ENCODE measurements around the gene PRPSAP1. TPM values are rescaled to one million over a fixed set of nuclear protein-coding genes. Genes with fewer than 3 reads are reported as not detected.

The PRPSAP1 gene
- total RNA-seq, 1 donor from 2014 or later, result 26.7 TPM

GRCh38 chr17:76277300-76278267 lies 76.1 kb downstream of the PRPSAP1 start:
- no peaks in the 10 kb centered on the region for H3K27me3 Mint-ChIP-seq
- H3K9me3 Mint-ChIP-seq, result no peaks in the 10 kb centered on the region
- no peaks in the 10 kb centered on the region for H3K36me3 Mint-ChIP-seq (ENCODE audit: low read depth)
- POLR2A ChIA-PET, result interaction anchor here (1.1 to 14.6 kb wide), 3 partner anchors 14 to 156 kb away, joined by 3 to 462 read pairs (median 67); partner anchors contain the start of gene UBALD2
- no peak for DNase-seq
- no peak for TF ChIP-seq CTCF (IDR thresholded peaks at IDR 0.05)
- CTCF ChIA-PET, result interaction anchor here (0.7 to 6.7 kb wide), 7 partner anchors 14 to 263 kb away, joined by 4 to 228 read pairs (median 28); partner anchors contain the start of gene UBALD2
- H3K27ac Mint-ChIP-seq, result no peak overlapping the region
- no peak overlapping the region for H3K4me3 Mint-ChIP-seq
- H3K4me1 Mint-ChIP-seq, result peaks cover 51% of the 10 kb centered on the region
- intact Hi-C loops (cut with micrococcal nuclease), result loop anchor here (10.0 kb wide), 1 partner anchor 373 kb away; the partner anchor contains the start of gene MRPL38
- ATAC-seq (ENCODE audit: low read depth), result no peak

- no peak for TF ChIP-seq CTCF (IDR thresholded peaks at IDR 0.05)
These were observed 77.0 kb downstream of the PRPSAP1 start for GRCh38 chr17:76276461-76277299.

DNA sequence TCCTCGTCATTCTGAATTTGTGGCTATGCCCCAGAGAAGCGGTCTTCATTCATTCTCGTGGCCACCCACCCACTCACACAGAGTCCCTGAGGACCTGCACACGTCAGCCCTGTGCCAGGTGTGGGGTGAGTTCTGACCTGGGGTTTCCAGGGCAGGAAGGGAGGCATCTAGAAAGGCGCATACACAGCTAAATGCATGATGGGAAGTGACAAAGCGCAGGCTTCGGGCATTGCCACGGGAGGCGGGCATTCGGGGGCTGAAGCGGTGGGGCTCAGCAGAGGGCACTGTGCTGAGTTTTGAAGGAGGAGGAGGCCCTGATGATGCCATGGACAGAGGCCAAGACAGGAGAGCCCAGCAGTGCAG lies 77.7 kb downstream of the PRPSAP1 start:
- POLR2A ChIA-PET, result interaction anchor here (0.5 to 17.7 kb wide), 18 partner anchors 12 to 1264 kb away, joined by 3 to 481 read pairs (median 4); partner anchors contain the start of genes EXOC7, MRPL38, MRPL58 and UBALD2
- CTCF ChIA-PET, result interaction anchor here (0.6 to 3.8 kb wide), 6 partner anchors 26 to 154 kb away, joined by 3 to 22 read pairs (median 4); no protein-coding TSS in a partner anchor
- Mint-ChIP-seq H3K4me1 (peaks cover 62% of the 10 kb centered on the region), H3K9me3 (no peaks in the 10 kb centered on the region), H3K4me3 (peak overlapping the region; percentile 54), H3K27me3 (no peaks in the 10 kb centered on the region), H3K36me3 (ENCODE audit: low read depth) (peaks cover 2% of the 10 kb centered on the region), H3K27ac (peak overlapping the region; percentile 94)
- peak; percentile 35 for ATAC-seq (ENCODE audit: low read depth)
- intact Hi-C loops (cut with micrococcal nuclease), result loop anchor here (1.0 to 10.0 kb wide), 3 partner anchors 12 to 371 kb away; partner anchors contain the start of genes FOXJ1 and MRPL38
- no peak for TF ChIP-seq CTCF (IDR thresholded peaks at IDR 0.05)
- DNase-seq, result peak; percentile 60

More at GRCh38 chr17:76276461-76277299, 77.0 kb downstream of the PRPSAP1 start:
- no peaks in the 10 kb centered on the region for H3K9me3 Mint-ChIP-seq
- ChIA-PET CTCF (interaction anchor here (1.0 to 3.8 kb wide), 4 partner anchors 84 to 155 kb away, joined by 3 to 22 read pairs (median 6); no protein-coding TSS in a partner anchor), POLR2A (interaction anchor here (0.5 to 17.7 kb wide), 16 partner anchors 13 to 1264 kb away, joined by 3 to 481 read pairs (median 5); partner anchors contain the start of genes EXOC7, MRPL38, MRPL58 and UBALD2)
- H3K4me1 Mint-ChIP-seq, result peaks cover 56% of the 10 kb centered on the region
- no peaks in the 10 kb centered on the region for H3K27me3 Mint-ChIP-seq
- no peak for DNase-seq
- H3K27ac Mint-ChIP-seq, result peak overlapping the region; percentile 94
- H3K36me3 Mint-ChIP-seq (ENCODE audit: low read depth), result no peaks in the 10 kb centered on the region
- intact Hi-C loops (cut with micrococcal nuclease), result loop anchor here (1.0 to 10.0 kb wide), 3 partner anchors 12 to 372 kb away; partner anchors contain the start of genes FOXJ1 and MRPL38
- peak overlapping the region; percentile 54 for H3K4me3 Mint-ChIP-seq
- no peak for ATAC-seq (ENCODE audit: low read depth)

DNA sequence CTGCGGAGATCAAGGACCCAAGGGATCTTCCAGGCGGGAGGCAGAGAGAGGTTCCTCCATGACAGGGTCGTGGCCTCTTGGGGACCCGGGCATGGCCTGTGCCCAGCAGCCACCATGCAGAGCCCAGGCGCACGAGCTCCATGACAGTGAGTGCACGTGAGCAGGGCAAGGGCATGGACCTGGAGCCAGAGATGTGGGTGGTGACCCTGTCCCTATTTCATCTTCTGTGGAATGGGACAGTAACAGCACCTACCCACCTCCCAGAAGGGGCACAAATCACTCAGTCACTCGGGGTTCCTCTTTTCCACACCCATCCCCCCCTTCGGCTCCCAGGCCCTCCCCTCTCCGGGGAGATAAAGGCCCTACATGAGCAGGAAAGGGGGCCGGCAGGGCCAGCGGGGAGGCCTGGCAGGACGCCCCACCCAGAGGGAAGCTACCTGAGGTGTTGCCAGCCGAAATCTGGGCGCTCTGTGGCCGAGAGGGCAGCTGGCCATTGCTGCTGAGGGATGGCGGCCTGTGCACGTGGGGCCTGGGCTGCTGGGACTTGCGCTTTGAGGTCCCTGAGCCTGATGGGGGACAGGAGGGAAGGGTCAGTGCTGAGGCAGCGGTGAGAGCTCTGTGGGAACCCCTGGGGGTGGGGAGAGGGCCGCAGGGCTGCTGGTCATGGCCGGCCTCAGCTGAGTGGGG lies 78.2 kb downstream of the PRPSAP1 start:
- POLR2A ChIA-PET, result interaction anchor here (0.6 to 17.7 kb wide), 18 partner anchors 11 to 1263 kb away, joined by 3 to 481 read pairs (median 4); partner anchors contain the start of genes EXOC7, MRPL38, MRPL58 and RNF157
- DNase-seq (no peak), ATAC-seq (ENCODE audit: low read depth) (no peak)
- Mint-ChIP-seq H3K27ac (peak overlapping the region; percentile 94), H3K9me3 (no peaks in the 10 kb centered on the region), H3K4me1 (peaks cover 68% of the 10 kb centered on the region), H3K27me3 (no peaks in the 10 kb centered on the region), H3K36me3 (ENCODE audit: low read depth) (peaks cover 6% of the 10 kb centered on the region), H3K4me3 (peak overlapping the region; percentile 24)
- CTCF ChIA-PET, result interaction anchor here (0.6 to 3.8 kb wide), 7 partner anchors 26 to 154 kb away, joined by 3 to 22 read pairs (median 3); no protein-coding TSS in a partner anchor
- TF ChIP-seq CTCF (IDR thresholded peaks at IDR 0.05), result no peak
- intact Hi-C loops (cut with micrococcal nuclease), result loop anchor here (1.0 to 10.0 kb wide), 3 partner anchors 11 to 371 kb away; partner anchors contain the start of genes FOXJ1 and MRPL38
